ENCODE data around the gene ZNF473.

Gene ZNF473

GRCh38 chr19:50008532-50008931 is 17.3 kb upstream of the ZNF473 start:
- Histone ChIP-seq H3K4me1 (ENCODE audit: insufficient read depth, low read length, poor library complexity, severe bottlenecking) (peaks cover 14% of the 10 kb centered on the region), H3K36me3 (ENCODE audit: insufficient read depth, low read length) (peaks cover 23% of the 10 kb centered on the region; the same call in 1 of the 2 replicates), H3K9ac (ENCODE audit: low read depth, low read length, poor library complexity, severe bottlenecking) (no peak overlapping the region), H3K9me2 (replicated peaks; ENCODE audit: low read depth, low read length) (no peaks in the 10 kb centered on the region), H3K4me2 (ENCODE audit: low read depth, low read length, poor library complexity, severe bottlenecking) (no peak overlapping the region), H3K4me3 (ENCODE audit: low read length, poor library complexity, severe bottlenecking) (no peak overlapping the region), H3K79me2 (ENCODE audit: insufficient read depth, low read length) (no peaks in the 10 kb centered on the region), H3F3A (ENCODE audit: low read depth) (no peaks in the 10 kb centered on the region), H3K27me3 (ENCODE audit: insufficient read depth, low read length, poor library complexity, severe bottlenecking) (no peaks in the 10 kb centered on the region), H2AFZ (ENCODE audit: low read length) (no peak overlapping the region), H4K20me1 (ENCODE audit: insufficient read depth, low read length, poor library complexity, severe bottlenecking) (peaks cover 7% of the 10 kb centered on the region), H3K9me3 (ENCODE audit: insufficient read depth, low read depth, low read length) (no peaks in the 10 kb centered on the region)
- TF ChIP-seq CTCF (conservative IDR thresholded peaks at IDR 0.05; ENCODE audit: low read length): peak; percentile 54
- TF ChIP-seq EZH2phosphoT487 (IDR thresholded peaks at IDR 0.05; ENCODE audit: borderline replicate concordance): no peak

GRCh38 chr19:50016225-50016807 is 9.5 kb upstream of the ZNF473 start:
- TF ChIP-seq EZH2phosphoT487 (IDR thresholded peaks at IDR 0.05; ENCODE audit: borderline replicate concordance) (no peak), CTCF (conservative IDR thresholded peaks at IDR 0.05; ENCODE audit: low read length) (no peak)
- H3K9me3 ChIP-seq (ENCODE audit: insufficient read depth, low read depth, low read length): no peaks in the 10 kb centered on the region
- no peak overlapping the region for H3K4me3 ChIP-seq (ENCODE audit: low read length, poor library complexity, severe bottlenecking)
- H3K9ac ChIP-seq (ENCODE audit: low read depth, low read length, poor library complexity, severe bottlenecking): no peak overlapping the region
- H3F3A ChIP-seq (ENCODE audit: low read depth): no peaks in the 10 kb centered on the region
- H3K27me3 ChIP-seq (ENCODE audit: insufficient read depth, low read length, poor library complexity, severe bottlenecking): no peaks in the 10 kb centered on the region
- H3K9me2 ChIP-seq (replicated peaks; ENCODE audit: low read depth, low read length): no peaks in the 10 kb centered on the region
- H3K36me3 ChIP-seq (ENCODE audit: insufficient read depth, low read length): peaks cover 21% of the 10 kb centered on the region; the same call in 1 of the 2 replicates
- peaks cover 4% of the 10 kb centered on the region; the same call in 1 of the 2 replicates for H3K79me2 ChIP-seq (ENCODE audit: insufficient read depth, low read length)
- H2AFZ ChIP-seq (ENCODE audit: low read length): no peak overlapping the region
- no peaks in the 10 kb centered on the region for H3K4me1 ChIP-seq (ENCODE audit: insufficient read depth, low read length, poor library complexity, severe bottlenecking)
- no peaks in the 10 kb centered on the region for H4K20me1 ChIP-seq (ENCODE audit: insufficient read depth, low read length, poor library complexity, severe bottlenecking)
- H3K4me2 ChIP-seq (ENCODE audit: low read depth, low read length, poor library complexity, severe bottlenecking): no peak overlapping the region

GRCh38 chr19:50020481-50020880 is 5.3 kb upstream of the ZNF473 start:
- Histone ChIP-seq H3F3A (ENCODE audit: low read depth) (no peaks in the 10 kb centered on the region), H3K4me2 (ENCODE audit: low read depth, low read length, poor library complexity, severe bottlenecking) (no peak overlapping the region), H3K9ac (ENCODE audit: low read depth, low read length, poor library complexity, severe bottlenecking) (no peak overlapping the region), H3K9me2 (replicated peaks; ENCODE audit: low read depth, low read length) (no peaks in the 10 kb centered on the region), H3K4me1 (ENCODE audit: insufficient read depth, low read length, poor library complexity, severe bottlenecking) (peaks cover 15% of the 10 kb centered on the region), H4K20me1 (ENCODE audit: insufficient read depth, low read length, poor library complexity, severe bottlenecking) (peaks cover 15% of the 10 kb centered on the region), H3K9me3 (ENCODE audit: insufficient read depth, low read depth, low read length) (no peaks in the 10 kb centered on the region), H2AFZ (ENCODE audit: low read length) (no peak overlapping the region), H3K27me3 (ENCODE audit: insufficient read depth, low read length, poor library complexity, severe bottlenecking) (no peaks in the 10 kb centered on the region), H3K4me3 (ENCODE audit: low read length, poor library complexity, severe bottlenecking) (no peak overlapping the region), H3K36me3 (ENCODE audit: insufficient read depth, low read length) (peaks cover 12% of the 10 kb centered on the region; the same call in 1 of the 2 replicates), H3K79me2 (ENCODE audit: insufficient read depth, low read length) (peaks cover 27% of the 10 kb centered on the region)
- TF ChIP-seq CTCF (conservative IDR thresholded peaks at IDR 0.05; ENCODE audit: low read length): no peak

Data from Loucy (cell line).